IPS DF 6.9 (cell line): ENCODE results near the gene SFMBT1.
A peak's percentile ranks its signal among the peaks of the same experiment; 100 is the strongest.
"Not testable (repeated sequence)": the region's sequence is repeated elsewhere in the genome, so short reads cannot be mapped to it uniquely, and the experiment has no call there.

ENCODE experiments used
- DNase-seq: peaks from one replicate; pipeline ENCODE4 v3.0.0-alpha.2; 2013; ENCODE audit warnings: low read depth, low spot score
- H3K27ac ChIP-seq: one replicate; pipeline ENCODE4 v1.5.1; 2013; ENCODE audit warnings: low read length, control low read depth
- H3K27me3 ChIP-seq: 2 replicates; pipeline ENCODE4 v1.6.1; 2013; ENCODE audit warnings: mild to moderate bottlenecking, low read length; ENCODE audit not compliant: control insufficient read depth, insufficient read depth
- H3K36me3 ChIP-seq: 2 replicates; pipeline ENCODE4 v1.6.1; 2013; ENCODE audit warnings: low read length; ENCODE audit not compliant: control insufficient read depth, insufficient read depth
- H3K4me1 ChIP-seq: 2 replicates; pipeline ENCODE4 v1.6.1; 2013; ENCODE audit warnings: low read length; ENCODE audit not compliant: control insufficient read depth, insufficient read depth
- H3K4me3 ChIP-seq: 2 replicates; pipeline ENCODE4 v1.5.1; 2013; ENCODE audit warnings: mild to moderate bottlenecking, low read length
- H3K9me3 ChIP-seq: 2 replicates; pipeline ENCODE4 v1.6.1; 2013; ENCODE audit warnings: low read length, inconsistent platforms; ENCODE audit not compliant: control insufficient read depth, insufficient read depth
- whole genome bisulfite sequencing: extraction: QIAGEN DNeasy Blood & Tissue Kit; methylation state at CpG from one replicate; pipeline ENCODE4 v1.1.7; 2013; ENCODE audit warnings: mixed read lengths, missing lambda C conversion rate; ENCODE audit not compliant: insufficient read length, insufficient coverage; 5-methylcytosine and 5-hydroxymethylcytosine counted together

The SFMBT1 gene

GRCh38 chr3:53054233-53054632 is 8.4 kb upstream of the SFMBT1 start:
- H3K4me1 ChIP-seq, H3K27me3 ChIP-seq, DNase-seq, H3K9me3 ChIP-seq, H3K4me3 ChIP-seq, H3K36me3 ChIP-seq, H3K27ac ChIP-seq: not testable (repeated sequence)
- no CpG with 5 or more reads among the region's 7 CpGs for WGBS

DNA sequence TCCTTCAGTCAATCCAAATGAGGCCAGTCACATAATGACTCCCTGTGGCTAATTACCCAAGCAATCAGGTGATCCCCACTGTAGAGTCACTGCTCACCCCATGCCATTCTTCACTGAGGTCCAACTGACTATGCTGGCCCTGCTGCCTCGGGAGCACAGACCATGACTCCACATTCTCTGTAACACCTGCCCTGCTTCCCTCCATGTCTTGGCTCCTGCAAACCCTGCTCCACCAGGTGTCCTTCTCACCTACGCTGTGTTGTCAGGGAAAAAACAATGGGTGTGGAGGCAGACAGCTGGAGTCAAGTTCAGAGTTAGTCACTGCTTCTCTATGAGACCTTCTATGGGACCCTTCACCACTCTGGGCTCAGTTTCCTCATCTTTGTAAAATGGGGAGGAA is 6.1 kb upstream of the SFMBT1 start:
- Histone ChIP-seq H3K27me3 (peaks cover 6% of the 10 kb centered on the region; the same call in 1 of the 2 replicates), H3K36me3 (no peaks in the 10 kb centered on the region), H3K9me3 (no peaks in the 10 kb centered on the region), H3K4me1 (no peaks in the 10 kb centered on the region), H3K27ac (no peak overlapping the region), H3K4me3 (no peak overlapping the region)
- DNase-seq, result no peak
- WGBS, result no CpG with 5 or more reads among the region's 2 CpGs

DNA sequence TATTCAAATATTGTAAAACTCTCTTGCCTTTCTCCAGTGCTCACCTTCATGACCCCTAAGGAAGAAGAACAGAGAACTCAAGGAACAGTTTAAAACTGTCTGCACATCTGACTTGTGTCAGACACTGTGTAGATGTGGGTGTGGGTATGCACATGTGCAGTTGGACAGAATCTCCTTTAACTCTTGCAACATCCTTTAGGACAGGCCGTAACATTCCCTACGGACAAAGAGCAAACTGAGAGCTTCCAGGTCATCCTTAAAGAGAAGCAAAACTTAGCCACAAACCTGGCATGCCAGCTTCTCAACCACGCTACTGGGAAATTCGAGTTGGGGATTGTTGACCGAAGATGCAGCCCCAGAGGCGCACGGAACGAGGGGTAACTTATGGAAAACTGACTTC is 4.1 kb upstream of the SFMBT1 start:
- Histone ChIP-seq H3K27me3 (peaks cover 6% of the 10 kb centered on the region; the same call in 1 of the 2 replicates), H3K36me3 (no peaks in the 10 kb centered on the region; the same call in 1 of the 2 replicates), H3K4me1 (0 out of 2 replicates have a peak, but pooled peaks cover 1% of the 10 kb centered on the region), H3K9me3 (no peaks in the 10 kb centered on the region), H3K27ac (no peak overlapping the region), H3K4me3 (no peak overlapping the region)
- no peak for DNase-seq
- WGBS, result no CpG with 5 or more reads among the region's 8 CpGs

DNA sequence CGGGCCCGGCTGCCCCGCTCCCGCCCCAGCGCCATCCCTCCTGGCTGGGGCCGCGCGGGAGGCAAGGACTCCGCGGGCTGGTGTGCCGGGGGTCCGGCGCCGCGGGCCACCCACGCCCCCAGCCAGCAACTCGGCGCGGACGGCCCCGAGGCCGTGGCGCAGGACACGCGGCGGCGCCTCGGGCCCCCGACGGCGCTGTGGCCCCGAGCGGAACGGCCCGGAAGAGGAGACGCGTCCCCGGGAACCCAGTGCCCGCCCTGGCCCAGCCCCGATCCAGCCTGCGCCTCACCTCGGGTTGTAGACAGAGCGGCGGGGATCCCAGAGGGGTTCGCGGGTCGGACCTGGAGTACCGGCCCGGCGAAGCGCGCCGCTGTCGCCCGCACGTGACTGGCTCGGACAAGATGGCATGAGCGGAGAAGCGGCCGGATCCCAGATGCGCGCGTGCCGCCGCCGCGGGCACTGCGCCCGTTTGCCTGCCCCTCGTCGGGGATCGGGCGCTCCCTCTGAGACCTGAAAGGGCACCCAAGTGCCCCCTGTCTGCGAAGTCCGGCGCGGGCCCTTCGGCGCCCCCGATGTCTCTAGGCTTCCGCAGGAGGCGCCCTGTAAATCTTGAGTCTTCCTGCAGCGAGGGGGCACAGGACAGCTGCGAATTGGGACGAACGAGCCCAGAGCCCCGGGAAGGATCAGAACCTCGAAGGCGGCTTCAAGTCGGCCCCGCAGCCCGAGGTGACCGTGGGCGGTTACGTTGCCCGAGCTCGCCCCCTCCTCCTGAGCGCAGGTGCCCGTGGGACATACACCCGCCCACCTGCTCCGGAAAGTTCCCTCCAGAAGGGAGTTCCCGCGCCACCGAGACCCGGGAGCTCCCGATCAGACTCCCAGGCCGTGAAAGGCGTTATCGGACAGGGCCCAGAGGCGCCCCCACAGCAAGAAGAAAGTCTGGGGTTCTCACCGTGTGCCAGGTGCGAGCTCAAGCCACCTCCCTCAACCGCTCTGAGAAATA is 598 bp upstream of the SFMBT1 start:
- Histone ChIP-seq H3K27ac (no peak overlapping the region), H3K4me1 (0 out of 2 replicates have a peak, but pooled peaks cover 1% of the 10 kb centered on the region), H3K36me3 (no peaks in the 10 kb centered on the region; the same call in 1 of the 2 replicates), H3K4me3 (peak overlapping the region; percentile 95), H3K27me3 (peaks cover 8% of the 10 kb centered on the region; the same call in 1 of the 2 replicates), H3K9me3 (no peaks in the 10 kb centered on the region)
- no CpG with 5 or more reads among the region's 113 CpGs for whole genome bisulfite sequencing
- DNase-seq, result no peak

DNA sequence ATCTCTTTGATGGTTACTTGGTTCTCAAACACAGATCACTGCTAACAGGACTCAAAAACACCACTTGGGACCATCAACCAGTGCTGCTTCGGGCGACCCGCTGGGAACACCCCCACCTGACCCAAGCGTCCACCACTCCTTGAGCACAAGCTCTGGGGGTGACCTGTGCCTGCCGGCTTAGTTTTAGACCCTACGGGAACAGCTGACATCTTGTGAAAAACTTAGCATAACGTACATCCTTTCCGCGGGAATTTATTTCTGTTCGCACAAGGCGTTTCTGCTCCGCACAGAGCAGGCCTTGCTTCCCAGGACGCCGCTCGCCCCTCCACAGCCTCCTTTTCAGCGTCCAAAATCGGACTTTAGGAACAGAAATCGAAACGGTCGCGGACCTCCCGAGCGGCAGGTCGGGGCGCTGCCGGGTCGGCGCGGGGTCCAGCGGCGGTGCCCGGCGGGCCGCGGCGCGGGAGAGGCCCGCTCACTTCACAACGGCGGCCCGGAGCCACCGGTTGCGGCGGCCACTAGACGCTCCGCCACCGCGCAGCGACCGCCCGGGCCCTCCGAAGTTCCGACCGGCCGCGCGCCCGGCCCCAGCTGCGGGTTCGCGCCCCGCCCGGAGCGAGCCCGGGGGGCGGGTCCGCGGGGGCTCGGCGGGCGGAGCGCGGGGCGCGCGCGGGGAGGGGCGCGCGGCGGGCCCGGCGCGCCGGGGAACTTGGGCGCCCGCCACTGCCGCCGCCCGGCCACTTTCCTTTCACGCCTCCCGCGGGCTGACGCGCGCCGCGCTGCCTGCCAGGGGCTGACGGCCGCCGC is 959 bp downstream of the SFMBT1 start:
- Histone ChIP-seq H3K36me3 (no peaks in the 10 kb centered on the region; the same call in 1 of the 2 replicates), H3K27ac (no peak overlapping the region), H3K4me1 (0 out of 2 replicates have a peak, but pooled peaks cover 1% of the 10 kb centered on the region), H3K9me3 (no peaks in the 10 kb centered on the region), H3K27me3 (peaks cover 8% of the 10 kb centered on the region; the same call in 1 of the 2 replicates), H3K4me3 (peak overlapping the region; percentile 95)
- no CpG with 5 or more reads among the region's 101 CpGs for WGBS
- DNase-seq, result no peak

DNA sequence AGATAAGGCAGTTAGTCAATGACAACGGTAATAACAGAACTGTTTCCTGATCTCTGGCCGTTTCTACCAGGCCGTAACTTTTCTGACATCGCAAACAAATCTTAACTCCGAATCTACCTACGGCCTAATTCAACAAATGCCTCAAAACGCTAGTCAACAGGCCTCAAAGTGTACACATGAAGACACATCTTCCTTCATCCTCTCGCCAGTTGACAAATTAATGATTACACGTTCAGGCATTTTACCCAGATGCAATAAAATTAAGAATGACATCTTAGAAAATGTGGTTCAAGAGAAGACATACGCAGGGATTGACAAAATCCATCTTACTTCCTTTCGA is 1.5 kb downstream of the SFMBT1 start:
- no peaks in the 10 kb centered on the region for H3K9me3 ChIP-seq
- H3K4me3 ChIP-seq, result no peak overlapping the region; the same call in 1 of the 2 replicates
- no peaks in the 10 kb centered on the region; the same call in 1 of the 2 replicates for H3K36me3 ChIP-seq
- no peak for DNase-seq
- no peak overlapping the region for H3K27ac ChIP-seq
- no CpG with 5 or more reads among the region's 11 CpGs for WGBS
- H3K4me1 ChIP-seq, result 0 out of 2 replicates have a peak, but pooled peaks cover 1% of the 10 kb centered on the region
- H3K27me3 ChIP-seq, result peaks cover 8% of the 10 kb centered on the region; the same call in 1 of the 2 replicates

- DNase-seq, result no peak
- Histone ChIP-seq H3K27me3 (peaks cover 8% of the 10 kb centered on the region; the same call in 1 of the 2 replicates), H3K9me3 (no peaks in the 10 kb centered on the region), H3K4me1 (0 out of 2 replicates have a peak, but pooled peaks cover 1% of the 10 kb centered on the region), H3K4me3 (no peak overlapping the region), H3K27ac (no peak overlapping the region), H3K36me3 (no peaks in the 10 kb centered on the region; the same call in 1 of the 2 replicates)
- WGBS, result no CpG with 5 or more reads among the region's 2 CpGs
Measured at GRCh38 chr3:53043738-53044137, 2.1 kb downstream of the SFMBT1 start.

DNA sequence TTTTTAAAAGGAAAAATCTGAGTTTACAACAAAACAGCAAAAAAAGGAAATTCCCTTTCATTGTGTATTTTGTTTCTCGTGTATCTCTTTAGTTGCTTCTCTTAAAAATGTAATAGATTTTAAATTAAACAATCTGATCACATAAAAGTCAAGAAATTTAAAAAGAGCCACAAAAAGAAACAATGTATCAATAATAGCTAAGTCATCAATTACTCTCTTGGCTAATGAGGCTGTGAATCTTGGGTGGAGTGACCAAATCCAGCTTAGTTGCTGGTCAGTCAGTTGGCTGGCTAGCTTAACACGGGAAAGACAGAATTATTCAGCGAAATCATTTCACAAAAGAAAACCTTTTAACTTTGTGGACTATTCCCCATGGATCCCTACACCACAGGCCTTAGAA is 3.2 kb downstream of the SFMBT1 start:
- DNase-seq, result no peak
- Histone ChIP-seq H3K36me3 (no peaks in the 10 kb centered on the region; the same call in 1 of the 2 replicates), H3K27ac (no peak overlapping the region), H3K9me3 (no peaks in the 10 kb centered on the region), H3K4me3 (no peak overlapping the region), H3K27me3 (peaks cover 6% of the 10 kb centered on the region; the same call in 1 of the 2 replicates), H3K4me1 (0 out of 2 replicates have a peak, but pooled peaks cover 1% of the 10 kb centered on the region)
- no CpG with 5 or more reads among the region's 3 CpGs for WGBS

DNA sequence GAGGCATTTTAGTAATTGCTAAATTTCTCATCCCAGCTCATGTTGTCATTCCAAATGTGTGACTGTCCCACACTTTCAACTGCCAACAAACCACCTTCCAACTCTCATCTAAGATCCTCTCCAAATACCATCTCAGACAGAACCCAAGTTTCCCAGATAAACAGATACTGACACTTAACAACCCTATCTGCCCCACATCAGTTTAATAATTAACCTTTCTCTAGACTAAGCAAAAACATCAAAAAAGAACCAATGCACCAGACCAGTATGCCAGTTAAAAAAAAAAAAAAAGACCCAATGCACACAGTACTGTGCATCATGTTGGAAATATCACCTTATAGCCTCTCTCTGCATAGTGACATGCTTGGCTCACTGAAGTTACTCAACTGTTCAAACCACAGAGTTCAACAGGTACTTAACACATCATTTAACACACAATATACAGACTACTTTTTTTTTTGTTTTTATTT is 5.5 kb downstream of the SFMBT1 start:
- Histone ChIP-seq H3K9me3 (no peaks in the 10 kb centered on the region), H3K27me3 (peaks cover 2% of the 10 kb centered on the region; the same call in 1 of the 2 replicates), H3K4me3 (no peak overlapping the region), H3K27ac (no peak overlapping the region), H3K36me3 (no peaks in the 10 kb centered on the region), H3K4me1 (no peaks in the 10 kb centered on the region)
- DNase-seq, result no peak

GRCh38 chr3:53039376-53039752 is 6.5 kb downstream of the SFMBT1 start:
- WGBS, result no CpG with 5 or more reads among the region's 2 CpGs
- Histone ChIP-seq H3K36me3 (no peaks in the 10 kb centered on the region), H3K4me1 (no peaks in the 10 kb centered on the region), H3K27ac (no peak overlapping the region), H3K9me3 (no peaks in the 10 kb centered on the region), H3K4me3 (no peak overlapping the region), H3K27me3 (peaks cover 2% of the 10 kb centered on the region; the same call in 1 of the 2 replicates)
- no peak for DNase-seq
